ENCODE data around the gene CROCC2.

DNA sequence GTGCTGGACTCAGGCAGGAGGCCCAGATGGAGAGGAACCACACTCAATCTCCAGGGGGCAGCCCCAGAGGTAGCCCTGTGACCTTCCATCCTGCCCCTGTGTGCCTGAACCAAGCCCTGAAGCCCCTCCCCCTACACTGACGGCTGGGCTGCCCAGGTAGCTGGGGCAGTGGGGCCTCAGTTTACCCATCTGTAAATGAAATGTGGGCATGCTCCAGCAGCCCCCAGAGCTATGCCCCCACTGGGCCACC is 15.8 kb downstream of the CROCC2 start:
- TF ChIP-seq, protein P1, sequence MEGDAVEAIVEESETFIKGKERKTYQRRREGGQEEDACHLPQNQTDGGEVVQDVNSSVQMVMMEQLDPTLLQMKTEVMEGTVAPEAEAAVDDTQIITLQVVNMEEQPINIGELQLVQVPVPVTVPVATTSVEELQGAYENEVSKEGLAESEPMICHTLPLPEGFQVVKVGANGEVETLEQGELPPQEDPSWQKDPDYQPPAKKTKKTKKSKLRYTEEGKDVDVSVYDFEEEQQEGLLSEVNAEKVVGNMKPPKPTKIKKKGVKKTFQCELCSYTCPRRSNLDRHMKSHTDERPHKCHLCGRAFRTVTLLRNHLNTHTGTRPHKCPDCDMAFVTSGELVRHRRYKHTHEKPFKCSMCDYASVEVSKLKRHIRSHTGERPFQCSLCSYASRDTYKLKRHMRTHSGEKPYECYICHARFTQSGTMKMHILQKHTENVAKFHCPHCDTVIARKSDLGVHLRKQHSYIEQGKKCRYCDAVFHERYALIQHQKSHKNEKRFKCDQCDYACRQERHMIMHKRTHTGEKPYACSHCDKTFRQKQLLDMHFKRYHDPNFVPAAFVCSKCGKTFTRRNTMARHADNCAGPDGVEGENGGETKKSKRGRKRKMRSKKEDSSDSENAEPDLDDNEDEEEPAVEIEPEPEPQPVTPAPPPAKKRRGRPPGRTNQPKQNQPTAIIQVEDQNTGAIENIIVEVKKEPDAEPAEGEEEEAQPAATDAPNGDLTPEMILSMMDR (IDR thresholded peaks at IDR 0.05) = no peak
- no peak for TF ChIP-seq POLR2A (IDR thresholded peaks at IDR 0.05)
